Right ventricle myocardium inferior (tissue), 1 donor: ENCODE measurements around the gene WNT9A. TPM values are rescaled to one million over a fixed set of nuclear protein-coding genes. Genes with fewer than 3 reads are reported as not detected.
A peak's percentile ranks its signal among the peaks of the same experiment; 100 is the strongest.
"Not testable (repeated sequence)": the region's sequence is repeated elsewhere in the genome, so short reads cannot be mapped to it uniquely, and the experiment has no call there.

Experiments used
- ATAC-seq: fragments of 200-7000 bp; cut with Tn5 transposase; one replicate; pipeline ENCODE4 v1.9.1; 2020; ENCODE audit warnings: mild to moderate bottlenecking, moderate library complexity
- DNase-seq: peaks from one replicate; pipeline ENCODE4 v3.0.0; 2021; ENCODE audit errors: missing footprints
- intact Hi-C: fragments of 100-400 bp; cut with DNase I; formaldehyde crosslinking; loops from one replicate; pipeline ENCODE4 v1.11.0; 2022
- microRNA-seq: library from miRNA; unstranded; fragments of <30 nt; microRNA quantifications from one replicate; pipeline ENCODE4 v1.2.0, GENCODE V29; 2020
- total RNA-seq: library from RNA; stranded (reverse); fragmentation: NEBNext Ultra II Directional; extraction: Animal tissue kit (Norgen Biotek cat#: 25700); gene quantifications from one replicate; pipeline ENCODE4 v1.2.1, GENCODE V29; 2021
- donor health status: DM: no; HTN: yes; CAD: no; lungs with severe emphysema.

Gene WNT9A
- total RNA-seq, 1 donor from 2014 or later, result 0.73 TPM

GRCh38 chr1:227885135-227885647 lies 62.5 kb downstream of the WNT9A start:
- no peak for ATAC-seq
- intact Hi-C loops, result loop anchor here (10.0 kb wide), 1 partner anchor 100 kb away; no protein-coding TSS in a partner anchor
- DNase-seq, result peak; percentile 67

DNA sequence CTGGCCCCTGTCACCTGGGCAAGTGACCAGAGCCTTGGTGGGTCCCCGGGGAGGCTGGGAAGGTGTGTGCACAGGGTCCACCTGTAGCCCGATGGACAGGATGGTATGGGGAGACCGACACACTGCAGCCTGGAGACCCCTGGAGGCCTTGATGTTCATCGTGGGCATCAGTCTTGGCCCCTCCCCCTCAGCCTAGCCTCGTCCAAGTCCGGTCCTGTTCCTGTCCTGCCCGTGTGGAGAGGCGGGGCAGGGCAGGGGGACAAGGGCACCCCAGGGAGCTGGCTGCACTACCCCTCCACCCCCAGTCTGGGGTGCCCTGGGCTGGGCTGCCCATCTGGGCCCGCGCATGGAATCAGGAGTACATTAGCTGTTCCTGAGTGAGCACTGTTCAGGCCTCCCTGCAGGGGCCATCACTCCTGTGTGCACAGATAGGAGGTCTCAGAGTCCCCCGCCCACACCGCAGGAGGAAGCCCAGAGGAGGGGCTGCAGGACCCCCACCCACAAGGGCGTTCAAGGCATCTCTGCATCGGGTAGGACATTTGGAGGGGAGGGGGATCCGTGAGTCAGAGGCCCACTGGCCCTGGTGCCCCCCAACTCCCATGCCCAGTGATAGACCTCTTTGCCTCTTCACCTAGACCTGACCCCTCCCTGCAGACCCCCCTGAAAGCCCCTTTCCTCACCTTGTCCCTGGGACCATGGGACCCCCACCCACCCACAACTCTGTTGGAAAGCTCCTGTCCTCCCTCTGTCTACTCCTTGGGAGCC lies 63.2 kb downstream of the WNT9A start:
- intact Hi-C loops, result loop anchor here (10.0 kb wide), 1 partner anchor 100 kb away; no protein-coding TSS in a partner anchor
- DNase-seq (no peak), ATAC-seq (no peak)

- intact Hi-C loops, result loop anchor here (10.0 kb wide), 1 partner anchor 99 kb away; no protein-coding TSS in a partner anchor
Measured at GRCh38 chr1:227883641-227884301, 64.0 kb downstream of the WNT9A start.

GRCh38 chr1:227883073-227883520 lies 64.6 kb downstream of the WNT9A start:
- ATAC-seq, result no peak
- no peak for DNase-seq
- intact Hi-C loops, result loop anchor here (10.0 kb wide), 1 partner anchor 98 kb away; no protein-coding TSS in a partner anchor

More at GRCh38 chr1:227883641-227884301, 64.0 kb downstream of the WNT9A start:
- DNase-seq, result no peak
- ATAC-seq, result no peak

DNA sequence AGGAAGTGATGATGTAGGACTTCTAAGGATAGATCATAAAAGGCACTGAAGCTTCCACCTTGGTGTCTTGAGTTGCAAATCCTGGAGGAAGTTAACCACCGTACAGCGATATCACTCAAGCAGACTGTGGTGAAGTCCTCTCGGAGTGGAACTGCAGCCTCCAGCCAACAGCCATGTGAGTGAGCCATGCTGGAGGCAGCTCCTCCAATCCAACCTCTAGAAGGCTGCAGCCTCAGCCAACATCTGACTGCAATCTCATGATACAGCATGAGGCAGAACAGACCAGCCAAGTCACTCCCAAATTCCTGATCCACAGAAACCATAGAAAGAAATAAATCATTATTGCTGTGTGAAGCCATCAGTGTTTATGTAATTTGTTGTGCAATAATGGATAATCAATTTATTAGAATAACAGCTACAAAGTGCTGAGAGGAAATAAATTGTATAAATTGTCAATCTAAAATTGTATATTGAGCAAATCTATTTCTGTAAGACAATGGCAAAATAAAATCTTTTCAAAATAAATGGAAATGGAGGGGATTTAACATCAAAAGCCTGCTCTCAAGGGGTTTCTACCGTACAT lies 67.3 kb downstream of the WNT9A start:
- intact Hi-C loops, result loop anchor here (10.0 kb wide), 1 partner anchor 96 kb away; no protein-coding TSS in a partner anchor
- DNase-seq, result no peak

GRCh38 chr1:227877810-227878209 lies 69.9 kb downstream of the WNT9A start:
- intact Hi-C loops, DNase-seq, ATAC-seq: not testable (repeated sequence)

More for the DNA sequence above, 67.3 kb downstream of the WNT9A start:
- ATAC-seq, result no peak

DNA sequence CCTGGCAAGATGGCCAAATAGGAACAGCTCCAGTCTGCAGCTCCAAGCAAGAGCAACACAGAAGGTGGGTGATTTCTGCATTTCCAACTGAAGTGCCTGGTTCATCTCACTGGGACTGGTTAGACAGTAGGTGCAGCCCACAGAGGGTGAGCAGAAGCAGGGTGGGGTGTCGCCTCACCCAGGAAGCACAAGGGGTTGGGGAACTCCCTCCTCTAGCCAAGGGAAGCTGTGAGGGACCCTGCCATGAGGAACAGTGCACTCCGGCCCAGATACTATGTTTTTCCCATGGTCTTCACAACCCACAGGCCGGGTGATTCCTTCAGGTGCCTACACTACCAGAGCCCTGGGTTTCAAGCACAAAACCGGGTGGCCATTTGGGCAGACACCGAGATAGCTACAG lies 75.8 kb downstream of the WNT9A start:
- ATAC-seq, DNase-seq: not testable (repeated sequence)

DNA sequence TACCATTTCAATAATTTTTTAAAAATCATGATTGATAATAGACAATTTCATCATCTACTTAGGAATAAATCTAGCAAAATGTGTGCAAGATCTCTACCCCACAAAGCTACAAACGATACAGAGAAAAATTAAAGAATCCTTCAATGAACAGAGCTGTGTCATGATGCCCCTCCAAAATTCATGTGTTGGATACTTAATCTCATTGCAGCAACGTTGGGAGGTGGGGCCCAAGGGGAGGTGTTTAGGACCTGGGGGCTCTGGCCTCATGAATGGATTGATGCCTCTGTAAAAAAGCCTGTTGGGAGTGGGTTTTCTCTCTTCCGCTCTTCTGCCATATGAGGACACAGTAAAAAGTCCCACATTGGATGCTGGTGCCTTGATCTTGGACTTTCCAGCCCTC lies 77.4 kb downstream of the WNT9A start:
- intact Hi-C loops, result no loop called here
- DNase-seq, result no peak
- ATAC-seq, result no peak

More for the DNA sequence above, 75.8 kb downstream of the WNT9A start:
- intact Hi-C loops, result not testable (repeated sequence)

DNA sequence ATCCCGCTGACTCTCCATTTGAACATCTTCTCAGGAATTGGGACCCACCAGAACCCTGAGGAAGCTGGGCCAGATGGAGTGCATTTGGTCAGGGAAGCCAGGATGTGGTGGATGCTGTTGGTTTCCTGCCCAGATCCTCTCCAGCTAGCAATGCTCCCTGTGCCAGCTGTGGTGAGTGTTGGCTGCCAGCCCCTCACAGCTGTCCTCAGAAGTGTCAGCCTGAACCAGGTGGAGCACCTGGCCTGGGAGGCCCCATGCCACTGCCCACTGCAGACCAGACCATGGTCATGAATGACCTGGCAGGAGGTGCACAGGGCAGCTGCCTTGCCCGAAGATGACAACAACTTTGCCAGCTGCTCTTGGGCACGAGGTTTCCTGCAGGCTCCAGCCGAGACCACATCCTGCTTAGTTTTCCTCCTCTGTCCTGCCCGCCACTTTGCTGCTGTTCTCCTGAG lies 77.9 kb downstream of the WNT9A start:
- DNase-seq (no peak), ATAC-seq (no peak)
- intact Hi-C loops, result no loop called here

GRCh38 chr1:227869279-227869842 lies 78.4 kb downstream of the WNT9A start:
- intact Hi-C loops, result no loop called here
- ATAC-seq, result no peak

More at GRCh38 chr1:227869279-227869842, 78.4 kb downstream of the WNT9A start:
- no peak for DNase-seq

Small RNAs within 50 kb of the gene (microRNA-seq; reads per million reads assigned to microRNA genes)
- gene MIR5008, result not detected

Other genes with a start within 250 kb of the WNT9A start
- gene JMJD4, start 212.6 kb downstream of the WNT9A start, total RNA-seq, result 7.1 TPM
- gene SNAP47, start 212.5 kb downstream of the WNT9A start, total RNA-seq, result 30.1 TPM
- not detected for gene PRSS38, start 132.3 kb downstream of the WNT9A start, total RNA-seq
- gene WNT3A, start 59.1 kb upstream of the WNT9A start, total RNA-seq, result not detected
- 281 TPM for gene ARF1, start 134.8 kb upstream of the WNT9A start, total RNA-seq
- gene C1orf35, start 155.4 kb upstream of the WNT9A start, total RNA-seq, result 6.0 TPM
- 57.0 TPM for gene MRPL55, start 161.4 kb upstream of the WNT9A start, total RNA-seq
- gene GUK1, start 192.3 kb upstream of the WNT9A start, total RNA-seq, result 162 TPM
- 1.6 TPM for gene GJC2, start 202.0 kb upstream of the WNT9A start, total RNA-seq
- 12.7 TPM for gene IBA57, start 217.9 kb upstream of the WNT9A start, total RNA-seq